Measurements from ENCODE around the gene SNX17. TPM values are rescaled to one million over a fixed set of nuclear protein-coding genes. Genes with fewer than 3 reads are reported as not detected.

The SNX17 gene, protein sequence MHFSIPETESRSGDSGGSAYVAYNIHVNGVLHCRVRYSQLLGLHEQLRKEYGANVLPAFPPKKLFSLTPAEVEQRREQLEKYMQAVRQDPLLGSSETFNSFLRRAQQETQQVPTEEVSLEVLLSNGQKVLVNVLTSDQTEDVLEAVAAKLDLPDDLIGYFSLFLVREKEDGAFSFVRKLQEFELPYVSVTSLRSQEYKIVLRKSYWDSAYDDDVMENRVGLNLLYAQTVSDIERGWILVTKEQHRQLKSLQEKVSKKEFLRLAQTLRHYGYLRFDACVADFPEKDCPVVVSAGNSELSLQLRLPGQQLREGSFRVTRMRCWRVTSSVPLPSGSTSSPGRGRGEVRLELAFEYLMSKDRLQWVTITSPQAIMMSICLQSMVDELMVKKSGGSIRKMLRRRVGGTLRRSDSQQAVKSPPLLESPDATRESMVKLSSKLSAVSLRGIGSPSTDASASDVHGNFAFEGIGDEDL
- 10 to 100 TPM; 77.8 to 90.5 TPM for total RNA-seq
- polyA plus RNA-seq: 10 to 100 TPM; 79.4 to 92.6 TPM
- long read RNA-seq, donor 1, transcript SNX17-201 (15 exons, 2,044 nt): major isoform, 1,008 of 1,159 reads
- long read RNA-seq, donor 1, transcript SNX17-210 (14 exons, 2,400 nt): minor isoform, 8 of 1,159 reads
- long read RNA-seq, donor 1, transcript SNX17-203 (14 exons, 1,955 nt): minor isoform, 7 of 1,159 reads
- long read RNA-seq, donor 1, partial matches to known transcripts: 50 of 1,159 reads
- long read RNA-seq, donor 1, other reads (novel, unspliced or antisense): 83 of 1,159 reads
- long read RNA-seq, donor 2, transcript SNX17-201 (15 exons, 2,044 nt): major isoform, 126 of 152 reads
- long read RNA-seq, donor 2, partial matches to known transcripts: 13 of 152 reads
- long read RNA-seq, donor 2, other reads (novel, unspliced or antisense): 13 of 152 reads

DNA sequence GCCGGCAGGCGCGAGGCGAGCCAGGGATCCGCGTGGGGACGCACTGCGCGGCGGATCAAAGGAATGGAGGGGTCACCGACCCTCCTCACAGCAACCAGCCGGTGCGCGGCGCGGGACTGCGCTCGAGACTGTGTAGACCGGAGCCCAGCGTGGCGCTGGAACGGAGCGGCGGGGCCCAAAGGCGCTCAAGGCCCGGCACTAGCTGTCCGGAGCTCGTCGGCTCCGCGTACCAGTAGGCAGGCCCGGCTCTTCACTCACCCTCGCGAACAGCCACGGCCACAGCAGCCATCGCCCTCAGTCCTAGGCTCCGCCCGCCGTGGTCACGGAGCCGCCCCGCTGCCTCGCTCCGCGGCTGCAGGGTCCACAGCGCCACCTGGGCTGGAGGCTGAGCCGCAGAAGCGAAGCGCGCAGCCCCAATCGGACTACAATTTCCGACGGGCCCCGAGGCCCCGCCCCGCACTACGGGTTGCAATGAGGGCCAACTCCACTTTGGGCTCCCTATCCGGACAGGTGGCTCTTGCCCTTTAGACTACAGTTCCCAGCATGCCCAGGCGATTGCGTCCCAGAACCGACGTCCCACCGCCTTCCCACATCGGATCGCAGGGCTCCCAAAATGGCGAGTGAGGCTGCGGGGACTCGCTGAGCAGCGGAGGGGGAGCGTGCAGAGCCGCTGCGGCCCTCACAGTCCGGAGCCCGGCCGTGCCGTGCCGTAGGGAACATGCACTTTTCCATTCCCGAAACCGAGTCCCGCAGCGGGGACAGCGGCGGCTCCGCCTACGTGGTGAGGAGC, at the start of gene SNX17, which contains the start of gene EIF2B4:
Gene SNX17, plus strand, starts transcription at position 591 of the 790 bp plus-strand sequence. Its CDS starts 128 bp downstream, at position 719.
Gene EIF2B4, minus strand, starts transcription at position 313 of the 790 bp plus-strand sequence. Its CDS starts 24 bp downstream, at position 289.
- peak within 1 kb of the TSS; percentile 69 to 82 for H3K4me3 ChIP-seq (ENCODE audit: low read length in 2 of 2)
- no peaks in the 10 kb centered on the region for H3K9me3 ChIP-seq (ENCODE audit: control insufficient read depth, low read length)
- H3K27ac ChIP-seq (ENCODE audit: low read depth in 1 of 2, low read length in 2 of 2): peak within 1 kb of the TSS in 1 of 2 donors; percentile 90
- WGBS, 2 donors: 0% methylated on average over 80 to 85 of the region's 85 CpGs
- H3K27me3 ChIP-seq (ENCODE audit: control insufficient read depth in 1 of 2, insufficient read depth in 2 of 2, low read length in 1 of 2): no peaks in the 10 kb centered on the region
- H3K36me3 ChIP-seq (ENCODE audit: control insufficient read depth in 1 of 2, insufficient read depth in 2 of 2, low read length in 1 of 2): peaks cover 4 to 5% of the 10 kb centered on the region in 2 donors
- intact Hi-C loops (cut with DNase I): loop anchor here (2.0 to 5.0 kb wide), 2 partner anchors 13 to 37 kb away; partner anchors contain the start of genes GTF3C2 (in 1 of the 2) and PPM1G (in 1 of the 2)
- ATAC-seq (ENCODE audit: low FRiP score) (peak; percentile 99), DNase-seq (peak; percentile 100)
- no peaks in the 10 kb centered on the region for H3K4me1 ChIP-seq (ENCODE audit: control insufficient read depth in 1 of 2, insufficient read depth in 2 of 2, low read length in 2 of 2)

DNA sequence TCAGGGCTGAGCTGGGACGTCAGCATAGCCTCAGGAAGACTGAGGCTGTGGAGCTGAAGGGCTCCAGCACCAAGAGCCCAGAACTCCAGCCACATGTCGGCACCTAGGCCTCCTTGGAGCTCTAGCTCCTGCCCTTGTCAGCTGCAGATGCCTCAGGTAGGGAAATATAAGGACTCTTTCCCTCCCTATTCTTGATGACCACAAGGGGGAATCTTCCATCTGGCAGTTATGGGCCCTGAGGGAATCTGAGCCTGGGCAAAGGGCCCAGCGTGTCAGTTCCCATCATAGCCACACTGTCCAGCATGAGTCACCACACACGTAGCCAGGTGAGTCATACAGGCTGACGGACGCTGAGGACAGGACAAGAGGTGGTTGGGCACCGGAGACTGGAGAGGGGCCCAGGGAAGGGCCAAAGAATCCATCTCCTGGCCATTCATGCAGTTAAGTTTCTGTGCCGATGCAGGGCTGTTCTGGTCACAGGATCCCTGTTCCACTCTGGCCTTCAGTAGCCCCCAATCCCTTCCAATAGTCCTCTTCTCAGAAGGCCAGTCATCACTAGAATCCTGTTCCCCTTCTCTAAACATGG, 49.4 kb upstream of the SNX17 start:
- Histone ChIP-seq H3K36me3 (ENCODE audit: control insufficient read depth in 1 of 2, insufficient read depth in 2 of 2, low read length in 1 of 2) (no peaks in the 10 kb centered on the region), H3K27me3 (ENCODE audit: control insufficient read depth in 1 of 2, insufficient read depth in 2 of 2, low read length in 1 of 2) (no peaks in the 10 kb centered on the region), H3K4me1 (ENCODE audit: control insufficient read depth in 1 of 2, insufficient read depth in 2 of 2, low read length in 2 of 2) (peaks cover 0 to 7% of the 10 kb centered on the region in 2 donors), H3K9me3 (ENCODE audit: control insufficient read depth, low read length) (no peaks in the 10 kb centered on the region), H3K27ac (ENCODE audit: low read depth in 1 of 2, low read length in 2 of 2) (no peak overlapping the region), H3K4me3 (ENCODE audit: low read length in 2 of 2) (no peak overlapping the region)
- DNase-seq (peak; percentile 57 to 85), ATAC-seq (ENCODE audit: low FRiP score) (no peak)
- 45 to 49% methylated on average over 8 of the region's 8 CpGs for WGBS, 2 donors
- intact Hi-C loops (cut with DNase I): no loop called here

DNA sequence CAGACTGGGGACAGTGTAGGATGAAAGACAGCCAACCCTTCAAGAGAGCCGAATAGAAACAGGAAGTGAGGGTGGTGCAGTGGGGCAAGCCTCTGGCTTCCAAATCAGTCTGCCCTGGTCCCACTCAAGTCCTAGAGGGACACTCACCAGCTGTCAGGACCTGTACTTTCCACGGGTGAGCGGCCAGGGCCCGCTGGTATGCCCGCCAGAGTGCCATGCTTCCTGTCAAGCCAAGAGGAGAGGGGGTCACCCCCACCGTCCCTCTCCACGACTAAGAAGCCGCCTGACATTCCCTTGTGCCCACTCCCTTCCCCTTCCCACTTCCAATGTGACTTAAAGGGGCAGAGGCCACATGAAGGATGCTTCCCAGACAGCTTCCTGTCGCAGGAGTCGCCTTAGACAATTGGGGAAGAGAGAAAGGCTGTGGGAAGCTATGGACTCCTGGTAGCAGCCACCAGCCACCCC, 48.1 kb upstream of the SNX17 start:
- peak in 1 of 2 donors; percentile 52 for DNase-seq

DNA sequence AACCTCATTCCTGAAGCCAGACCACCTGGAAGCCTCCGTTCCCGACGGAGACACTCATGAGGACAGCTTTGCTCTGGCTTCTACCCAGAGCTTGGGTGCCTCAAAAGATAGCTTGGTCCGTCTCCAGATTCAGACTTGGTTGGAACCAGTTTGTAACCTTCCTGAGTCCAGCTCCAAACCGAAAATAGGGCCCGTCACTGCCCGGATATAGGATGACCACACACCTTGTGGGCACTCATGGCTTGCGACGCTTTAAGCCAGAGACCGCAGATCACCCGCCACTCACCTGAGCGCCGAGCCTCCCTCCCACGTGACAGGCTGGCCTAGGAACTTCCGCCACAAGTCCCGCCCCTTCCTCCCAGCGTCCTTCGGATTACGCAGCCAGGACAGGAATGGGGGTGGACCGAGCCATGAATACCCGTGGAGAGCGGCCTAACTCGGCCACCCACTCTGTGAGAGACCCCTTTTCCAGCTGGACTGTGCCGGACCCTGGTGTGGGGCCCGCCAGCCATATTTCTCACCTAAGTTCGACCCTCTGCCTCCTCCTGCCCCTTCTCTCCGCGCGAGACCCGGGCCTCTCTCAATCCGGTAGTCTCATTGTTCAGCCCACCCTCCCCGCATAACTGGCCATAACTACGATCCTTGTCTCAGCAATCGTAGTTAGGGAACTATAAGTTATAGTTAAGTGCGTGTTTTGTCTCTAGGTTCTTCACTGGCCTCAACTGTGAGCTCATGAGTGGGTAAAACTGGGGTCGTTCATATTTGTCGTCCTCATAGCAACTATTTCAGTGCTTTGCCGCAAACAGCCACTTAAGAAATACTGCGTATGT, 47.4 kb upstream of the SNX17 start, which contains the start of gene MPV17:
Gene MPV17, minus strand, starts transcription at position 332 of the 830 bp plus-strand sequence. CDS start 580 bp downstream, outside the sequence.
- Histone ChIP-seq H3K27me3 (ENCODE audit: control insufficient read depth in 1 of 2, insufficient read depth in 2 of 2, low read length in 1 of 2) (no peaks in the 10 kb centered on the region), H3K4me1 (ENCODE audit: control insufficient read depth in 1 of 2, insufficient read depth in 2 of 2, low read length in 2 of 2) (peaks cover 0 to 7% of the 10 kb centered on the region in 2 donors), H3K9me3 (ENCODE audit: control insufficient read depth, low read length) (no peaks in the 10 kb centered on the region), H3K36me3 (ENCODE audit: control insufficient read depth in 1 of 2, insufficient read depth in 2 of 2, low read length in 1 of 2) (peaks cover 0 to 6% of the 10 kb centered on the region in 2 donors), H3K4me3 (ENCODE audit: low read length in 2 of 2) (peak within 1 kb of the TSS; percentile 46 to 89), H3K27ac (ENCODE audit: low read depth in 1 of 2, low read length in 2 of 2) (peak within 1 kb of the TSS in 1 of 2 donors; percentile 84)
- 0% methylated on average over 39 of the region's 39 CpGs for WGBS, 2 donors
- intact Hi-C loops (cut with DNase I): no loop called here
- DNase-seq: peak; percentile 95 to 96
- ATAC-seq (ENCODE audit: low FRiP score): peak; percentile 96

More for the DNA sequence above, 48.1 kb upstream of the SNX17 start:
- peak; percentile 3 for ATAC-seq (ENCODE audit: low FRiP score)
- Histone ChIP-seq H3K27me3 (ENCODE audit: control insufficient read depth in 1 of 2, insufficient read depth in 2 of 2, low read length in 1 of 2) (no peaks in the 10 kb centered on the region), H3K4me1 (ENCODE audit: control insufficient read depth in 1 of 2, insufficient read depth in 2 of 2, low read length in 2 of 2) (peaks cover 0 to 7% of the 10 kb centered on the region in 2 donors), H3K4me3 (ENCODE audit: low read length in 2 of 2) (peak overlapping the region; percentile 46 to 67), H3K9me3 (ENCODE audit: control insufficient read depth, low read length) (no peaks in the 10 kb centered on the region), H3K36me3 (ENCODE audit: control insufficient read depth in 1 of 2, insufficient read depth in 2 of 2, low read length in 1 of 2) (peaks cover 0 to 6% of the 10 kb centered on the region in 2 donors), H3K27ac (ENCODE audit: low read depth in 1 of 2, low read length in 2 of 2) (peak overlapping the region in 1 of 2 donors; percentile 24)
- intact Hi-C loops (cut with DNase I): no loop called here
- WGBS, 2 donors: 3 to 4% methylated on average over 8 to 10 of the region's 10 CpGs

DNA sequence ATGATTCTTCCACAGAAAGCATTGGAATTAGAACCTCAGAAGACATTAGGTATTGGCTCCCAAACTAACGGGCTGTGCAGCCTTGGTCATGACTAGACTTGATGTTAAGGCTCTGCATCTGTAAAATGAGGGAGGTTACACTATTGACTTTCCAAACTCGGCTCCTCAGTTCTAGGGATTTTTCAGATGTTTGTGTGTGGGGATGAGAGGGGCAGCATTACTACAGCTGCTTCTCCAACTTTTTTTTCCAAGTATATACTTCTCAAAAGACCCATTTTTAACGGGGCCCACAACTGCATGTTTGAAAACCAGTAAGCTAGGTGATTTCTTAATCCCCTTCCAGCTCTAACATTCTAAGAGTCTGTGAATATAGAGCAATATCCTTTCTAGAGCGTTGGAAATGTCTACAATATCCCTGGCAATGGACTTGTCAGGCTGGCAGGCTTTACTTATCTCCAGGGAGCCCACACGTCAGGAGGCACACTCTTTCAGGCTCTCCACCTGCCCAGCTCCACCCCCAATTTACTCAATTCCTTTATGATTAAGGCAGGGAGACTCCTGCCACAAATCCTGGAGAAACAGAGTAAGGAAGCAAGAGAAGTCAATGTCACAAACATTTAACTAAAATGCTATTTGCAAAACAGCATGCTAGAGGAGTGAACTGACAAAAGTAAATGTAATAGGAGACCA, 46.7 kb upstream of the SNX17 start:
- intact Hi-C loops (cut with DNase I): no loop called here
- DNase-seq (no peak), ATAC-seq (ENCODE audit: low FRiP score) (no peak)
- Histone ChIP-seq H3K27me3 (ENCODE audit: control insufficient read depth in 1 of 2, insufficient read depth in 2 of 2, low read length in 1 of 2) (no peaks in the 10 kb centered on the region), H3K4me1 (ENCODE audit: control insufficient read depth in 1 of 2, insufficient read depth in 2 of 2, low read length in 2 of 2) (peaks cover 0 to 7% of the 10 kb centered on the region in 2 donors), H3K36me3 (ENCODE audit: control insufficient read depth in 1 of 2, insufficient read depth in 2 of 2, low read length in 1 of 2) (peaks cover 4 to 8% of the 10 kb centered on the region in 2 donors), H3K9me3 (ENCODE audit: control insufficient read depth, low read length) (no peaks in the 10 kb centered on the region), H3K27ac (ENCODE audit: low read depth in 1 of 2, low read length in 2 of 2) (peak overlapping the region in 1 of 2 donors; percentile 84), H3K4me3 (ENCODE audit: low read length in 2 of 2) (peak overlapping the region; percentile 46 to 89)
- 11 to 13% methylated on average over 5 of the region's 5 CpGs for WGBS, 2 donors

DNA sequence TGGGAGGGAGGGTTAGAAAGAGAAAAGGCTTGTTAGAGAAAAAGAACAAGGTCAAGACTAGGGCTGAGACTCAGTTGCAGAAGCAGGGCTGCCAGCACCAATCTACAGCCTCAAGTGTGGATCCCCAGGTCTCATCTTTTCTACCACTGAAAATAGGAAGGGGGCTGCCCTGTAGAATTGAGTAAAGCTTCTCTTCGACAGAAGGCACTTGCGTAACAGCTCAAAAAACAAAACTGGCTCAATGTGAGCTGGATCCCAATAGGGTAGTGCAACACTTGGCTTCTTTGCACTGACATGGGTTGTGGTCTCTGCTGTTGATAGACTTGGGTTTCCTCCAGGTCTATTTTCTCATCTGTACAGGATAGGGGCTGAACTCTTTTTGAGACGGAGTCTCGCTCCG, 45.7 kb upstream of the SNX17 start:
- 89 to 93% methylated on average over 5 of the region's 5 CpGs for WGBS, 2 donors
- ATAC-seq (ENCODE audit: low FRiP score) (no peak), DNase-seq (no peak)
- no peaks in the 10 kb centered on the region for H3K9me3 ChIP-seq (ENCODE audit: control insufficient read depth, low read length)
- H3K27ac ChIP-seq (ENCODE audit: low read depth in 1 of 2, low read length in 2 of 2): no peak overlapping the region
- no peak overlapping the region for H3K4me3 ChIP-seq (ENCODE audit: low read length in 2 of 2)
- peaks cover 0 to 7% of the 10 kb centered on the region in 2 donors for H3K4me1 ChIP-seq (ENCODE audit: control insufficient read depth in 1 of 2, insufficient read depth in 2 of 2, low read length in 2 of 2)
- H3K27me3 ChIP-seq (ENCODE audit: control insufficient read depth in 1 of 2, insufficient read depth in 2 of 2, low read length in 1 of 2): no peaks in the 10 kb centered on the region
- intact Hi-C loops (cut with DNase I): no loop called here
- H3K36me3 ChIP-seq (ENCODE audit: control insufficient read depth in 1 of 2, insufficient read depth in 2 of 2, low read length in 1 of 2): peaks cover 4 to 13% of the 10 kb centered on the region in 2 donors

DNA sequence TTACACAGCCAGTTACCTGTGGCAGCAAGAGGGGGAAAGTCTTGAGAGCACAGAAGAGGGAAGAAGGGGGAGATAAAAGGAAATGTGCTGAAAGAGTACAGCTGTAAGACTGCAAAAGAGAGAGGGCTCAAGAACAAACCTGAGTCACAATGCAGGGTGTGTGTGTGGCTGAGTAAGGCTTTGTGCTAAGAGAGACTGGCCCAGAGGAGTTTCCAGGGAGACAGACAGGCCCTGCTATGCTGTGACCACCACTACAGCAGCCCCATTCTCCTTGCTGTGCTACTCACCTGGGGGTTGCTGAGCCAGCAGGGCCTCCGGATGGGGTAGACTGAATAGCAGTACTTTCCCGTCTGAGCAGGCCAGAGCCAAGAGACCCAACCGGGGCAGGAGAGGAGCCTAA, 35.1 kb upstream of the SNX17 start:
- Histone ChIP-seq H3K27ac (ENCODE audit: low read depth in 1 of 2, low read length in 2 of 2) (no peak overlapping the region), H3K4me1 (ENCODE audit: control insufficient read depth in 1 of 2, insufficient read depth in 2 of 2, low read length in 2 of 2) (no peaks in the 10 kb centered on the region), H3K36me3 (ENCODE audit: control insufficient read depth in 1 of 2, insufficient read depth in 2 of 2, low read length in 1 of 2) (peaks cover 9 to 15% of the 10 kb centered on the region in 2 donors), H3K9me3 (ENCODE audit: control insufficient read depth, low read length) (no peaks in the 10 kb centered on the region), H3K4me3 (ENCODE audit: low read length in 2 of 2) (no peak overlapping the region), H3K27me3 (ENCODE audit: control insufficient read depth in 1 of 2, insufficient read depth in 2 of 2, low read length in 1 of 2) (no peaks in the 10 kb centered on the region)
- 90 to 93% methylated on average over 3 of the region's 3 CpGs for WGBS, 2 donors
- intact Hi-C loops (cut with DNase I): no loop called here
- DNase-seq (no peak), ATAC-seq (ENCODE audit: low FRiP score) (no peak)

All from aorta (tissue), 5 donors.